ENCODE measurements around the gene PLXNA1.

Gene PLXNA1

DNA sequence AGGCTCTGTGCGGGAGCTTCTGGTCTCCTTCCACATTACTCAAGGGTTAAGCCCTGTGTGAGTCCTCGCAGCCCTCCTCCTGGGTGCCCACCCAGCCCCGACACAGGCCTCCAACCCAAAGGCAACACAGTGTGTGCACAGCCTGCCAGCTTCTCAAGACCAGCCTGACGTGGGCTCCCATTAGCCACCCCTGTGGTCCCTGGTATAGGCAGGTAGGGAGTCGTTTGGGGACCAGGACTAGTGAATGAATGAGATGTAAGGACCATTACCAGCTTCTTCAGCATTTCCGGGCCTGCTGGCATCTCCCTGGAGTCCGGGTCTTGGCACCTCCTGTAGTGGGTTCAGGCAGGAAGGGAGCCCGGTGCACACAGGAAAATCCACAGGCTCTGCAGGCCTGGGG lies 20.2 kb upstream of the PLXNA1 start:
- no peak for DNase-seq (ENCODE audit: low read depth in 1 of 2, low spot score in 1 of 2)
- Histone ChIP-seq H3K4me3 (replicated peaks; ENCODE audit: insufficient read depth, low read length) (no peak overlapping the region), H3K27ac (replicated peaks) (no peak overlapping the region), H3K27me3 (ENCODE audit: insufficient read depth, poor library complexity, severe bottlenecking) (no peaks in the 10 kb centered on the region)
- TF ChIP-seq CTCF (IDR thresholded peaks at IDR 0.05; ENCODE audit: insufficient read depth, low read length) (no peak), SPI1 (IDR thresholded peaks at IDR 0.05; ENCODE audit: borderline replicate concordance, low read depth) (no peak), GABPA (IDR thresholded peaks at IDR 0.05; ENCODE audit: low read depth) (no peak), POLR2AphosphoS5 (IDR thresholded peaks at IDR 0.05; ENCODE audit: low read depth) (no peak), REST (IDR thresholded peaks at IDR 0.05; ENCODE audit: insufficient replicate concordance, low read depth) (no peak)

DNA sequence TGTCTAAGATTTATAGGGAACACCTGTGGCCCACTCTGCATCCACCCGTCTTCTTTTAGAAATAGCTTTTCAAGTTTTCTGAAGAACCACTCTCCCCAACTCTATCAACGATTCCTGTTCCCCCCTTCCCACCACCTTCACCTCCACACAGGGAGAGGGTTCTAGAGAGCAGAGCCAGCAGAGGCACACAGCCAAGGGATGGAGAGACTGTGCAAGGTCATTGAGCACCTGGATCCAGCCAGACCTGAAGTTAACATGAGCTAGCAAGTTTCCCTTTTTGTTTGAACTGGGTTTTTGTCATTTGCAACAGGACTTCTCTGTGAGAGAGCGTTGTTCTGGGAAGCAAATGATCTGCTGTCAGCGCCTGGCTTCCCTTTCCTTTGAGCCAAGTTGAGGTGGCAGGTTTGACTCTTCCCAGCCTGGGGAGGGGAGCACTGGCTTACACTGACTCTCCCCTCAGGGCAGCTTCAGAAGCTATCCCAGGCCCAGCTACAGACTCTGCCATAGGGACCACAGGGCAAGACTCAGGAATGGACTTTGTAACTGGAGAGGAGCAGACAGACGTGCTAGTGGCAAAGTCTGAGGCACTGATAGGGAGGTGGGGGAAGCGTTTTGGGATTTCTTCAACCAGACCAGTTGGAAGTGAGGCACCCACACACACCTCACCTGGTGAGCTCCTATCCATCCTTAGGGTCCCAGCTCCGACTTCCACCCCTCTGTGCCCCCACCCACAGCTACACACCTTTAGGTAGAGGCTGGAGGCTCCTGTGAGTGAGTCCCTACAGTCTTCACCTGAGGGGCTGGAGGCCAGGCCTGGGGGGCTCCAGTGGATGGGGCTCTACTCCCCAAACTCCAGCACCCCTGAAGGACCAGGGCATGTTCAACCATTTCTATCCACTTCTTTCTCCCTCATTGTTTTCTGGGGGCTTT lies 19.4 kb upstream of the PLXNA1 start:
- no peak overlapping the region for H3K4me3 ChIP-seq (replicated peaks; ENCODE audit: insufficient read depth, low read length)
- no peak overlapping the region for H3K27ac ChIP-seq (replicated peaks)
- DNase-seq (ENCODE audit: low read depth in 1 of 2, low spot score in 1 of 2), result no peak

DNA sequence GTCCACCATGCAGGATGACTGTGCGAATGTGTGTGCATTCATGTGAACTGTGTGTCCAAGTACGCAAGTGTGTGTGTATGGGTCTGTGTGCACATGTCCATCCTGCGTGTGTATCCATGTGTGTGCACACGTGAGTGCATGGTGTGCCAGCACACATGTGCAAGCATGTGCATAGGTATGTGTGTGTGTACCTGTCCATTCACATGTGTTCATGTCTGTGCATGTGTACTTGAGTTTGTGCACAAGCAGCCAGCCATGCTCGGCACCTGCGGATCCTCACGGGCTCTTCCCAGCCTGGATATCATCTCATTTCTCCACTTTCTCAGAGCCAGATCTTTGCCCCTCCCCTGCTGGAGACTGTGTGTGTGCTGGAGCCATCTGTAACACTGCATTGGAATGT lies 18.7 kb upstream of the PLXNA1 start:
- H3K27ac ChIP-seq (replicated peaks), result no peak overlapping the region
- no peak for DNase-seq (ENCODE audit: low read depth in 1 of 2, low spot score in 1 of 2)
- peaks cover 2% of the 10 kb centered on the region for H3K27me3 ChIP-seq (ENCODE audit: insufficient read depth, poor library complexity, severe bottlenecking)
- TF ChIP-seq GABPA (IDR thresholded peaks at IDR 0.05; ENCODE audit: low read depth) (no peak), REST (IDR thresholded peaks at IDR 0.05; ENCODE audit: insufficient replicate concordance, low read depth) (no peak), POLR2AphosphoS5 (IDR thresholded peaks at IDR 0.05; ENCODE audit: low read depth) (no peak), CTCF (IDR thresholded peaks at IDR 0.05; ENCODE audit: insufficient read depth, low read length) (no peak), SPI1 (IDR thresholded peaks at IDR 0.05; ENCODE audit: borderline replicate concordance, low read depth) (no peak)
- no peak overlapping the region for H3K4me3 ChIP-seq (replicated peaks; ENCODE audit: insufficient read depth, low read length)

More for the DNA sequence above, 19.4 kb upstream of the PLXNA1 start:
- H3K27me3 ChIP-seq (ENCODE audit: insufficient read depth, poor library complexity, severe bottlenecking), result no peaks in the 10 kb centered on the region
- TF ChIP-seq REST (IDR thresholded peaks at IDR 0.05; ENCODE audit: insufficient replicate concordance, low read depth), result no peak

All from HL-60 (cell line).